HL-60 (cell line): Measurements from ENCODE around the gene SRD5A3.

ENCODE experiments used
- CTCF ChIP-seq: IDR thresholded peaks from one replicate; pipeline ENCODE4 v1.5.1; 2011; ENCODE audit warnings: low read length, control low read depth, inconsistent platforms; ENCODE audit not compliant: insufficient read depth
- POLR2AphosphoS5 ChIP-seq: IDR thresholded peaks from 2 replicates; pipeline ENCODE4 v1.6.1; 2012; ENCODE audit warnings: low read depth

- TF ChIP-seq CTCF (no peak), POLR2AphosphoS5 (no peak)
Observed at GRCh38 chr4:55347610-55348228, 1.7 kb downstream of the SRD5A3 start.
